Neural progenitor cell (in vitro differentiated cells): Measurements from ENCODE around the gene KCNMA1.

Source experiments
- EZH2 ChIP-seq: fragments of 200-600 bp; sonication (generic); IDR thresholded peaks from 2 replicates; pipeline ENCODE4 v1.6.1; 2017; ENCODE audit warnings: antibody characterized with exemption, mild to moderate bottlenecking, moderate library complexity
- EZH2phosphoT487 ChIP-seq: fragments of 200-600 bp; sonication (generic); IDR thresholded peaks from 2 replicates; pipeline ENCODE4 v1.6.1; 2017; ENCODE audit warnings: antibody characterized with exemption

DNA sequence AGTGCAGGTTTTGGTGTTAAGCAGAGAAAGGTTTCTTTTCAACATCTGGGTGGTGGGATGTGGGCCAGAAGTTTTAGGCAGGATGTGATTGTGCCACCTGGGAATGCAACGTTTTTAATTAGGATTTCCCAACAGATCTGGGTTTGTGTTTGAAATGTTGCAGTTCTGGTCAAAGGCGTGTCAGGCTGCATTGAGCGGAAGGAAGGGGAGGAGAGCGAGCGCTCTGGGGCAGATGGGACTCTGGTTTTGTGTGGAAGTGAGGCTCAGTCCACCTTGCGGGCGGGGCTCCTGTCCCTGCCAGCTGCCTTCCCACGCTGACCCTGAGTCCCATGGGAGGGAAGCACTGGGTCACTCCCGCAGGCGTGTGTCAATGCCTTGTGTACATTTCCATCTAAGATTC lies 767.7 kb downstream of the KCNMA1 start:
- TF ChIP-seq EZH2 (no peak), EZH2phosphoT487 (no peak)
